ENCODE data around the gene S100A4. TPM values are rescaled to one million over a fixed set of nuclear protein-coding genes. Genes with fewer than 3 reads are reported as not detected.

S100A4 gene
- total RNA-seq, 1 donor from 2014 or later = 69.3 TPM

DNA sequence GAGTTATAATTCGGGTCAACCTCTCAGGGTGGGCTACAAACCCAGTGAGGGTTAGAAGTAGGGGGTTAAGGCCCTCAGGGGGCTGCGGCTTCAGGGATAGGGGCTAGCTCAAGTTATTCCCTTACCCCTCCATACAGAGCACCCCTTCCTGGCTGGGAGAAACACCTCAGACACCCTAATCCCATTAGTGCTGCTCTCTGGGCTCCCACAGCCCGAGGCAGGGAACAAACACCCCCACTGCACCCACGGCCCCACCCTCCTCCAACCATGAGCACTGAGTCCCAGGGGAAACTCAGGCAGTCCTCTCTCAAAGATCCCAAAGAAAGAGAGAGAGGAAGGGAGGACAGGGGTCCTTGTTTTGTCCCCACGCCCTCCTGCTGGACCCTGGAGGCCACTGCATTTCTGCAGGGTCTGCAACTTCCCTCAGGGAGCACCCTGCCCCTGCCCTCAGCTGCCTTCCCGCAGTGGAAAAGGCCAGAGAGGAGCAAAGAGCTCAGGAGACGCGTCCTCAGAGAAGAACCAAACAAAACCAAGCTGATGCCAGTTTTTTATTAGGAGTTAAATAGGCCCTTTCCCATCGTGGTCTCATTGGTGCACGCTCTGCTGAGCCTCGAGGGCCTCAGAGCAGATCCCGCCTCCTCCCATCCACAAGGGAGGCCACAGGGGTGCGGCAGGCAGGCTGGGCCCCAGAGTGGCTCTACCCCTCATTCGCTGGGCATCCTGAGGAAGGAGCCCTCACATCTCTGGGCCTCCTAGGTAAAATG, 1.4 kb upstream of the S100A4 start:
- Mint-ChIP-seq H3K4me1 (ENCODE audit: low read depth, unreplicated experiment) (peaks cover 74% of the 10 kb centered on the region), H3K36me3 (ENCODE audit: low read depth, unreplicated experiment) (no peaks in the 10 kb centered on the region), H3K9me3 (ENCODE audit: unreplicated experiment) (no peaks in the 10 kb centered on the region), H3K27ac (ENCODE audit: unreplicated experiment) (peak overlapping the region; percentile 53), H3K4me3 (ENCODE audit: unreplicated experiment) (no peak overlapping the region), H3K27me3 (ENCODE audit: low read depth, unreplicated experiment) (no peaks in the 10 kb centered on the region)
- peaks cover 40% of the 10 kb centered on the region for H3K4me1 ChIP-seq (ENCODE audit: insufficient read depth, low read length)
- no peak overlapping the region for H3K9ac ChIP-seq (ENCODE audit: low read length)
- H4K20me1 ChIP-seq (ENCODE audit: insufficient read depth, low read length) = no peaks in the 10 kb centered on the region
- no peaks in the 10 kb centered on the region for H3K27me3 ChIP-seq (ENCODE audit: insufficient read depth, low read length)
- H3K4me2 ChIP-seq (ENCODE audit: low read length) = no peak overlapping the region
- no peak overlapping the region for H3K27ac ChIP-seq (ENCODE audit: low read depth, low read length)
- no peaks in the 10 kb centered on the region for H3K9me3 ChIP-seq (ENCODE audit: insufficient read depth, low read depth, low read length)
- no peak for TF ChIP-seq EZH2 (IDR thresholded peaks at IDR 0.05; ENCODE audit: insufficient read depth, low read length)
- TF ChIP-seq, protein P1, sequence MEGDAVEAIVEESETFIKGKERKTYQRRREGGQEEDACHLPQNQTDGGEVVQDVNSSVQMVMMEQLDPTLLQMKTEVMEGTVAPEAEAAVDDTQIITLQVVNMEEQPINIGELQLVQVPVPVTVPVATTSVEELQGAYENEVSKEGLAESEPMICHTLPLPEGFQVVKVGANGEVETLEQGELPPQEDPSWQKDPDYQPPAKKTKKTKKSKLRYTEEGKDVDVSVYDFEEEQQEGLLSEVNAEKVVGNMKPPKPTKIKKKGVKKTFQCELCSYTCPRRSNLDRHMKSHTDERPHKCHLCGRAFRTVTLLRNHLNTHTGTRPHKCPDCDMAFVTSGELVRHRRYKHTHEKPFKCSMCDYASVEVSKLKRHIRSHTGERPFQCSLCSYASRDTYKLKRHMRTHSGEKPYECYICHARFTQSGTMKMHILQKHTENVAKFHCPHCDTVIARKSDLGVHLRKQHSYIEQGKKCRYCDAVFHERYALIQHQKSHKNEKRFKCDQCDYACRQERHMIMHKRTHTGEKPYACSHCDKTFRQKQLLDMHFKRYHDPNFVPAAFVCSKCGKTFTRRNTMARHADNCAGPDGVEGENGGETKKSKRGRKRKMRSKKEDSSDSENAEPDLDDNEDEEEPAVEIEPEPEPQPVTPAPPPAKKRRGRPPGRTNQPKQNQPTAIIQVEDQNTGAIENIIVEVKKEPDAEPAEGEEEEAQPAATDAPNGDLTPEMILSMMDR (IDR thresholded peaks at IDR 0.05; ENCODE audit: insufficient read depth, low read depth, low read length) = no peak
- FAIRE-seq = no peak
- no peak for DNase-seq (ENCODE audit: low read depth)
- H3K79me2 ChIP-seq (ENCODE audit: insufficient read depth, low read length) = no peaks in the 10 kb centered on the region
- no peak overlapping the region for H3K4me3 ChIP-seq (ENCODE audit: insufficient read depth, low read depth, low read length)
- H3K36me3 ChIP-seq (ENCODE audit: insufficient read depth, low read length) = no peaks in the 10 kb centered on the region
- no peak overlapping the region for H2AFZ ChIP-seq (ENCODE audit: low read depth, low read length)

DNA sequence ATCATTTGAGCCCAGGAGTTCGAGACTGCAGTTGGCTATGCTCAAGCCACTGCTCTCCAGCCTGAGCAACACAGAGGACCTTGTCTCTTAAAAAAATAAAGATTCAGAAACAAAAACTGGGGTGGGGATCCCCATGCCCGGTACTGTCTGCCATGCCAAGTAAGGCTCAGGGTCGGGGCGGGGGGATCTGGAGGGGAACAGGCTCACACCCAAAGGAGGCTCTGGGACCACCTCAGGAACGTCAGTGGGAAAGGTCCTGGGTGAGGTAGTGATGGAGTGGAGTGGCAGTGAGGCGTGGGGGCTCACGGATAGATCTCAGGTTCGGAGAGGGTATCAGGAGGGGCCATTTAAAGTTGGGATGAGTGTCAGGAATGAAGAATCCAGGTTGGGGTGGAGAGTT, 765 bp upstream of the S100A4 start:
- Mint-ChIP-seq H3K27me3 (ENCODE audit: low read depth, unreplicated experiment) (no peaks in the 10 kb centered on the region), H3K36me3 (ENCODE audit: low read depth, unreplicated experiment) (no peaks in the 10 kb centered on the region), H3K27ac (ENCODE audit: unreplicated experiment) (no peak overlapping the region), H3K4me3 (ENCODE audit: unreplicated experiment) (no peak overlapping the region), H3K9me3 (ENCODE audit: unreplicated experiment) (no peaks in the 10 kb centered on the region), H3K4me1 (ENCODE audit: low read depth, unreplicated experiment) (peaks cover 78% of the 10 kb centered on the region)
- FAIRE-seq (no peak), DNase-seq (ENCODE audit: low read depth) (no peak)
- Histone ChIP-seq H3K4me3 (ENCODE audit: insufficient read depth, low read depth, low read length) (no peak overlapping the region), H3K4me1 (ENCODE audit: insufficient read depth, low read length) (peaks cover 40% of the 10 kb centered on the region), H3K9me3 (ENCODE audit: insufficient read depth, low read depth, low read length) (no peaks in the 10 kb centered on the region), H2AFZ (ENCODE audit: low read depth, low read length) (no peak overlapping the region), H3K36me3 (ENCODE audit: insufficient read depth, low read length) (no peaks in the 10 kb centered on the region), H3K79me2 (ENCODE audit: insufficient read depth, low read length) (no peaks in the 10 kb centered on the region), H3K9ac (ENCODE audit: low read length) (no peak overlapping the region), H3K27me3 (ENCODE audit: insufficient read depth, low read length) (no peaks in the 10 kb centered on the region), H3K4me2 (ENCODE audit: low read length) (no peak overlapping the region), H4K20me1 (ENCODE audit: insufficient read depth, low read length) (no peaks in the 10 kb centered on the region), H3K27ac (ENCODE audit: low read depth, low read length) (no peak overlapping the region)
- no peak for TF ChIP-seq EZH2 (IDR thresholded peaks at IDR 0.05; ENCODE audit: insufficient read depth, low read length)
- TF ChIP-seq, protein P1 (IDR thresholded peaks at IDR 0.05; ENCODE audit: insufficient read depth, low read depth, low read length) = no peak

DNA sequence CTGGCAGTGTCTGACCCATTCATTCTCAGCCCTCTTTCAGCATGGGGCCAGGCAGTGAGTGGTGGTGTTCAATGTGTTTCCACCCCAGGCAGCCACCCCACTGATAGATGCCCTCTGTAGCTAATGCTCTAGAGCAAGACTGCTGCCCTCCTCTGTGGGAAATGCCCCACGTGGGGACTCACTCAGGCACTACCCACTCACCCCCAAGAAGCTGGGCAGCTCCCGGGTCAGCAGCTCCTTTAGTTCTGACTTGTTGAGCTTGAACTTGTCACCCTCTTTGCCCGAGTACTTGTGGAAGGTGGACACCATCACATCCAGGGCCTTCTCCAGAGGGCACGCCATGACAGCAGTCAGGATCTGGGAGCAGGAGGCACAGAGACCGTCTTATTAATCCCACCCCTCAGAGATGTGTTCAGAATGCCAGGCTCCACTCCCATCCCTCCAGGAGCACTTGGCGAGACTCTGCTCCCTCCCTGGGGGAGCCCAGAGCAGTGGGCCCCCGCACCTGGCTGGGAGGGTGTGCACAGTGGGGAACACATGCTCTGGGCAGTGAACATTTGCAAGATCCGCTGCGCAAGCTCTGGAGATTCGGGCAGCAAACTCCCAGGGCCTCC, 1.0 kb downstream of the S100A4 start:
- Mint-ChIP-seq H3K27me3 (ENCODE audit: low read depth, unreplicated experiment) (no peaks in the 10 kb centered on the region), H3K4me1 (ENCODE audit: low read depth, unreplicated experiment) (peaks cover 83% of the 10 kb centered on the region), H3K4me3 (ENCODE audit: unreplicated experiment) (peak overlapping the region; percentile 73), H3K27ac (ENCODE audit: unreplicated experiment) (peak overlapping the region; percentile 87), H3K9me3 (ENCODE audit: unreplicated experiment) (no peaks in the 10 kb centered on the region), H3K36me3 (ENCODE audit: low read depth, unreplicated experiment) (no peaks in the 10 kb centered on the region)
- Histone ChIP-seq H3K4me1 (ENCODE audit: insufficient read depth, low read length) (peaks cover 47% of the 10 kb centered on the region), H3K36me3 (ENCODE audit: insufficient read depth, low read length) (no peaks in the 10 kb centered on the region), H2AFZ (ENCODE audit: low read depth, low read length) (peak overlapping the region; percentile 23), H3K4me2 (ENCODE audit: low read length) (peak overlapping the region; percentile 50), H3K79me2 (ENCODE audit: insufficient read depth, low read length) (no peaks in the 10 kb centered on the region), H3K27ac (ENCODE audit: low read depth, low read length) (peak overlapping the region; percentile 46), H3K9me3 (ENCODE audit: insufficient read depth, low read depth, low read length) (no peaks in the 10 kb centered on the region), H3K9ac (ENCODE audit: low read length) (peak overlapping the region; percentile 40), H3K4me3 (ENCODE audit: insufficient read depth, low read depth, low read length) (no peak overlapping the region), H3K27me3 (ENCODE audit: insufficient read depth, low read length) (no peaks in the 10 kb centered on the region), H4K20me1 (ENCODE audit: insufficient read depth, low read length) (no peaks in the 10 kb centered on the region)
- no peak for FAIRE-seq
- TF ChIP-seq EZH2 (IDR thresholded peaks at IDR 0.05; ENCODE audit: insufficient read depth, low read length) = no peak
- TF ChIP-seq, protein P1 (IDR thresholded peaks at IDR 0.05; ENCODE audit: insufficient read depth, low read depth, low read length) = no peak
- no peak for DNase-seq (ENCODE audit: low read depth)

All from astrocyte (in vitro differentiated cells and primary cell).